HG02623 (cell line): ENCODE measurements around the gene PSORS1C2.
"Not testable (repeated sequence)": the region's sequence is repeated elsewhere in the genome, so short reads cannot be mapped to it uniquely, and the experiment has no call there.

Experiments used
- ATAC-seq: cut with Tn5 transposase; IDR thresholded peaks from one replicate; pipeline ENCODE4 v1.9.1; 2021; ENCODE audit warnings: moderate library complexity; ENCODE audit not compliant: unreplicated experiment

The PSORS1C2 gene

DNA sequence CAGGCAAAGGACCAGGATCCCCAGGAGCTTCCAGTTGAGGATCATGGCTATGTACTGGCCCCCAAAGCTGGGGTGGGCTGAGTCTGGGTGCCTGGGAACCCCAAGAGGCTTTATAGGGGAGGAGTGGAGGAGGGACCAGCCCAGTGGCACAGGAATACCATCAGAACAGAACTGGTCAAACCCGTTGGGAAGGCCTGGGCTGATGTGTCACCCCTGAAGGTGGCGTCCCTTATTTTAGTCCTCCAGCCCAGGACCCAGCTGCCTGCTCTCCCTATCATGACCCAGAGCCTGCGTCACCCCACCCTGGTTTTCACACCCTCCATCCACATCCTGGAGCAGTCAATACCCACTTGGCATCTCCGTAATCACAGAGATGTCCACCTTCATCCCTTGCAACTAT is at the start of gene PSORS1C2:
TSS of gene PSORS1C2 (minus strand) at position 85 of the 400 bp plus-strand sequence. CDS start at position 45, 40 bp downstream.
- no peak for ATAC-seq

GRCh38 chr6:31187780-31188194 is 48.9 kb upstream of the PSORS1C2 start:
- no peak for ATAC-seq

DNA sequence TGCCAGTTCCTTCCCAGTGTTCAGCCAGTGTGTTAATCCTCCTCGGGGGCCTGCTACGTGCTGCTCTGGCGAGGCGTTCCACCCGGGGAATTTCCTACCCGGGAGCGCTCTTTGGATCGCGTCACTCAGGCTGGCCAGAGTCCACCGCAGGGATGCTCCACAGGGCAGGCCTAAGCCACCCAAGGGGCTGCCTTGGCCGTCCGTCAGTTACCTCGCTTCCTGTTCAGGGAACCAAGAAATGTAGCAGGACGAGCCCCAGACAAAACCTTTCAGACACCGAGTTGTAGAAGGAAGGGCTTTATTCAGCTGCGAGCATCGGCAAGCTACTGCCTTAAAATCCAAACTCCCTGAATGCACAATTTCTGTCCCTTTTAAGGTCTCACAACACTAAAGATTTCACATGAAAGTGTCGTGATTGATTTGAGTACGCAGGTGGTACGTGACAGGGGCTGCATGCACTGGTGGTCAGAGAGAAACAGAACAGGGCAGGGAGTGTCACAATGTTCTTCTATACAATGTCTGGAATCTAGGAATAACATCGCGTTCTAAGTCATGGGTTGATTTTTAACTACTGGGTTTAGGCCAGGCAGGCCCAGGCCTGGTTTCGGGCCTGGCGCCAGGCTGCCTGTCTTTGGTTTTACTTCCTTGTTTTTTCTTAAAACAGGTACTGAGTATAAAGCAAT is 47.3 kb upstream of the PSORS1C2 start:
- no peak for ATAC-seq

GRCh38 chr6:31185695-31186051 is 46.8 kb upstream of the PSORS1C2 start:
- not testable (repeated sequence) for ATAC-seq

DNA sequence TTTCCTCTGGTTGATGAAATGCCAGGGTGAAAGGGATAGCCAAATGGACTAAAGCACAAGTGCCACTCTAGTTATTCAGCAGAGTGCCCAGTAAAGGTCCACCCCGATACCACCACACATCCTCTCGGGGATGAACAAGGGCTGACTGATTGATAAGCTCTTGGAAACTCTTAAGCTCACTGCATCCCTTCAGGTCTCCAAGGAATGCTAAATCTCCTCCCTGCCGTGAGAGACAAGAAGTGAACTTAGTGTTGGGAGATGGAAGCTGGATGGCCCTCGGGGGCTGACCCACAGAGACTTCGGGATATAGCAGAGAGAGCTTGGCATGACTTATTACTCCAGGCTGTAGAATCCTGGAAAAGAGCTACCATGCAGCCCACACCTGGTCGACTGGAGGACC is 45.0 kb upstream of the PSORS1C2 start:
- ATAC-seq, result not testable (repeated sequence)

- ATAC-seq, result not testable (repeated sequence)
These were observed 44.4 kb upstream of the PSORS1C2 start for GRCh38 chr6:31183287-31183686.

GRCh38 chr6:31180500-31180899 is 41.6 kb upstream of the PSORS1C2 start:
- no peak for ATAC-seq

- ATAC-seq, result no peak
These were observed 41.0 kb upstream of the PSORS1C2 start for GRCh38 chr6:31179896-31180295.

DNA sequence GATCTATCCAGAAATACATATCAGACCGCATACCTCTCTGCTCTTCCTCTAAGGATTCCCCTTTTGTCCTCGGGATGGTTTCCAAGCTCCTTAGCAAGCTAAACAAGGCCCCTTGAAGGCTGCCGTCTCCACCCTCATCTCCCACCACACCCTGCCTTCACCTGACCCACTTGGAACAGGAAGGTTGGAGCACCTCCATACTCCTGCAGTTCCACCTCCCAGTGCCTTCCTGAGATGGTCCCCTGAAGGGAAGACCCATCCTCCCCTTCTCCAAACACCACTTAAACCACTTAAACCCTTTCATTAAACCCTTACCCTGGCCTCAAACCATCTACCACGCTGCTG is 40.1 kb upstream of the PSORS1C2 start:
- ATAC-seq, result no peak

GRCh38 chr6:31178143-31179041 is 39.5 kb upstream of the PSORS1C2 start:
- no peak for ATAC-seq

DNA sequence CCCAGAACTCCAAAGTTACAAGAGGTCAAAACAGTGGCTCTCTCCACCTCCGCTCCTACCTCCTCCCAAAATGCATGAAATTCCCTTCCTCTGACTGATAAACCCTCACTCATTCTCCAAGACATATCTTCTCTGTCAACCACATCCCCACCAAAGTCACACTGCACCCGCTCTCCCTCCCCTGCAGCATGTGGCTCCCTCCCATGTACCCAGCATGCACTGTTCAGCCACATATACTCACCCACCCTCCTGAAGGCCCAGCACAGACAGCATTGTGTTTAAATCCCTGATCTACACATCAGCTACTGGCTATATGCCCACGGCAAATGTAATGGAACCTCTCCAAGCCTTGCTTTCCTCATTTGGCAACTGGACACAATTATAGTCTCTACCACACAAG is 37.1 kb upstream of the PSORS1C2 start:
- ATAC-seq, result no peak

GRCh38 chr6:31174378-31174777 is 35.5 kb upstream of the PSORS1C2 start:
- ATAC-seq, result no peak

DNA sequence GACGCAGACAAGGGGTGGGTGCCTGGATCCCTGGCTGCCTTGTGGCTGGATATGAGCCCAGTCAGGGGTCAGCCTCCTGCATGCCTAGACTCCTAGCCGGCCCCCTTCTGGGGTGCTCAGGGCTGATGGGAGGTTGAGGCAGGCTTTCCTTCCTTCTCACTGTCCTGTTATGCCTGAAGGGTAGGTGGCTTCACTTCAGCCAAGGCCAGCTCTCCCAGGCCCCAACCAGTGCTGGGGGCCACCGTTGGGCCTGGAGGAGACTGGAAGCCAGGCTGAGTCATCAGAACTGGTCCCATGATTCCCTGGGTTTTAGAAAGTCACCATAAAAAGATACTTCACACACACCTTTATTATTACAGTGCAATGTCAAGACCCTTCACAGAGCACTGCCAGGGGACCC is 34.5 kb upstream of the PSORS1C2 start:
- ATAC-seq, result no peak

- ATAC-seq, result no peak
These were observed 34.1 kb upstream of the PSORS1C2 start for GRCh38 chr6:31172973-31173384.

- no peak for ATAC-seq
These were observed 33.4 kb upstream of the PSORS1C2 start for GRCh38 chr6:31171931-31172905.

DNA sequence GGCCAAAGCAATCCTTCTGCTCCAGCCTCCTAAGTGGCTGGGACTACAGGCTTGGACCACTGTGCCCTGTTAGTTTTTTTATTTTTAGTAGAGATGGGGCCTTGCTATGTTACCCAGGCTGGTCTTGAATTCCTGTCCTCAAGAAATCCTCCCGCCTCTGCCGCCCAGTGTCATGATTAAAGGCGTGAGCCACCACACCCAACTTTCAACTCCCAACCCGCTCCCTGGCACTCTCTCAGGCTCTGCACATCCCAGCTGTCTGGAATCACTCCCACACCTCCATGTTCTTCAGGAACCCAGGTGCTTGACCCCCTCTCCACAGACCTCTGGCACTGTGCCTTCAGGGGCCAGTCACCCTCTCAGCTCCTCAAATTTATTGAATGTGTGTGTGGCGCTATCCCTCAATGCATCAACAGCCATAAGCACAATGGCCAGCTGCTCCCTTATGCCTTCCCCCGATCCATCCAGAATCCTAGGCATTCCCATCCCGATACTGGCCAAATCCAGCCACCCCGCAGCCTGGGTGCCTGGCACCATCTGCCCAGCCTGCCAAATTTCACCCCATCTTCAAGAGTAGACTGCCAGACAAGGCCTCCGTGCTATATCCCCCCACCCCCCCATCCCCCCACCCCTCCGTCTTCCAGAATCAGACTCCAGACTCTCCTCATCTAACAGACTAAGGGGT is 32.3 kb upstream of the PSORS1C2 start:
- no peak for ATAC-seq

- no peak for ATAC-seq
These were observed 31.7 kb upstream of the PSORS1C2 start, which contains the start of gene POU5F1 for GRCh38 chr6:31170600-31170881. POU5F1 (minus strand) TSS chr6:31170682; CDS start chr6:31170620, 62 bp downstream.

- not testable (repeated sequence) for ATAC-seq
These were observed 31.2 kb upstream of the PSORS1C2 start for GRCh38 chr6:31169858-31170599.

DNA sequence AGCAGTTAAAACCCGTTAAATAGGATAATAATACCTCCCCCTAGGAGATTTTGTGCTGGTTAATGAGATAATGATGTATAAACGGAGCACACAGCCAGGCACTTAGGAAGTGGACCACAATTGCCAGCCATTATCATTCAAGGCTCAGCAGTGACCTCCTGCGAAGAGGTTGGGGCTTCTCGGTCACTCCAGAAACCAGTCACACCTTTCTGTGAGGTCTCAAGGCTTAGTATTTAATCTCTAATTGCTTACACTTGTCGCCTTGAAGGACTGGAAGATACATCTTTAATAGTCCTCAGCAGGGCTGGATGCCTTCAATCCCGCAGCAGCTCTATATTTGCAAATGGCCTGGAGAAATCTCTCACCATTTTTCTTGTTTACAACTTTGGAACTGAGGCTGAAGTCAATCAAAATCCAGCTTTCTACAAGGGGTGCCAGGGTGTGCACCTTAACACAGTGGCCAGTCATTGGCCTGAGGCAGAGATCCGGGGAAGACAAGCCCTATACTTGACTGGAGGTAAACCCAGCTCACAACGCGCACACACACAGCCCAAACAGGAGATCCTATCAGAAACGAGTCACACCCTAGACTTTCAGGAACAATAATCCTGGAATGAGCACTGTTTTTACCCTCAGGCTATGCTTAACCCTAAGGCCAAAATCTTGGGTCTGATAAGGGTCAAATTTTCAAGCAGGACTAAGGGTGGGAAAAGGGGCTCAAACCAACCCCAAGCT is 30.4 kb upstream of the PSORS1C2 start:
- no peak for ATAC-seq
